ENCODE results near the gene UBTD1.

DNA sequence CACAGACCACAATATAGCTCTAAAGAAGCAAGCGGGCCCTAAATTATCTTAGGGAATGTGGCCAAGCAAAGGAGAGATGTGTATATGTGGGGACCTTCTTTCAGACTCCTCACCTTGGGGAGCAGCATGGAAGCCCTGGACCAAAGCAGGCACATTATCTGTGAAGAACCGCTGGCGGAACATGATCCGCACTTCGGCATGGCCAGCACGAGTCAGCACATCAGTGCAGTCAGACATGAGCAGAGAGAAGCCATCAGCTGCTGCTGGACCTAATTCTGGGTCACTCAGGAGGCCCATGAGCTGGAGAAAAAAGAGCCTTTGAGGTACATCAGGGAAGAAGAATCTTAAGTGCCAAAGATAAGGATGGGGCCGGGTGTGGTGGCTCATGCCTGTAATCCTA lies 38.8 kb upstream of the UBTD1 start:
- TF ChIP-seq, protein P1, sequence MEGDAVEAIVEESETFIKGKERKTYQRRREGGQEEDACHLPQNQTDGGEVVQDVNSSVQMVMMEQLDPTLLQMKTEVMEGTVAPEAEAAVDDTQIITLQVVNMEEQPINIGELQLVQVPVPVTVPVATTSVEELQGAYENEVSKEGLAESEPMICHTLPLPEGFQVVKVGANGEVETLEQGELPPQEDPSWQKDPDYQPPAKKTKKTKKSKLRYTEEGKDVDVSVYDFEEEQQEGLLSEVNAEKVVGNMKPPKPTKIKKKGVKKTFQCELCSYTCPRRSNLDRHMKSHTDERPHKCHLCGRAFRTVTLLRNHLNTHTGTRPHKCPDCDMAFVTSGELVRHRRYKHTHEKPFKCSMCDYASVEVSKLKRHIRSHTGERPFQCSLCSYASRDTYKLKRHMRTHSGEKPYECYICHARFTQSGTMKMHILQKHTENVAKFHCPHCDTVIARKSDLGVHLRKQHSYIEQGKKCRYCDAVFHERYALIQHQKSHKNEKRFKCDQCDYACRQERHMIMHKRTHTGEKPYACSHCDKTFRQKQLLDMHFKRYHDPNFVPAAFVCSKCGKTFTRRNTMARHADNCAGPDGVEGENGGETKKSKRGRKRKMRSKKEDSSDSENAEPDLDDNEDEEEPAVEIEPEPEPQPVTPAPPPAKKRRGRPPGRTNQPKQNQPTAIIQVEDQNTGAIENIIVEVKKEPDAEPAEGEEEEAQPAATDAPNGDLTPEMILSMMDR (IDR thresholded peaks at IDR 0.05), result no peak
- no peak for TF ChIP-seq EP300 (IDR thresholded peaks at IDR 0.05)
